HG03558 (cell line): Measurements from ENCODE around the gene PSMA3.

Experiments
- ATAC-seq: cut with Tn5 transposase; IDR thresholded peaks from one replicate; pipeline ENCODE4 v1.9.1; 2021; ENCODE audit warnings: moderate number of reproducible peaks; ENCODE audit not compliant: unreplicated experiment; ENCODE audit errors: extremely low read depth

PSMA3 gene

DNA sequence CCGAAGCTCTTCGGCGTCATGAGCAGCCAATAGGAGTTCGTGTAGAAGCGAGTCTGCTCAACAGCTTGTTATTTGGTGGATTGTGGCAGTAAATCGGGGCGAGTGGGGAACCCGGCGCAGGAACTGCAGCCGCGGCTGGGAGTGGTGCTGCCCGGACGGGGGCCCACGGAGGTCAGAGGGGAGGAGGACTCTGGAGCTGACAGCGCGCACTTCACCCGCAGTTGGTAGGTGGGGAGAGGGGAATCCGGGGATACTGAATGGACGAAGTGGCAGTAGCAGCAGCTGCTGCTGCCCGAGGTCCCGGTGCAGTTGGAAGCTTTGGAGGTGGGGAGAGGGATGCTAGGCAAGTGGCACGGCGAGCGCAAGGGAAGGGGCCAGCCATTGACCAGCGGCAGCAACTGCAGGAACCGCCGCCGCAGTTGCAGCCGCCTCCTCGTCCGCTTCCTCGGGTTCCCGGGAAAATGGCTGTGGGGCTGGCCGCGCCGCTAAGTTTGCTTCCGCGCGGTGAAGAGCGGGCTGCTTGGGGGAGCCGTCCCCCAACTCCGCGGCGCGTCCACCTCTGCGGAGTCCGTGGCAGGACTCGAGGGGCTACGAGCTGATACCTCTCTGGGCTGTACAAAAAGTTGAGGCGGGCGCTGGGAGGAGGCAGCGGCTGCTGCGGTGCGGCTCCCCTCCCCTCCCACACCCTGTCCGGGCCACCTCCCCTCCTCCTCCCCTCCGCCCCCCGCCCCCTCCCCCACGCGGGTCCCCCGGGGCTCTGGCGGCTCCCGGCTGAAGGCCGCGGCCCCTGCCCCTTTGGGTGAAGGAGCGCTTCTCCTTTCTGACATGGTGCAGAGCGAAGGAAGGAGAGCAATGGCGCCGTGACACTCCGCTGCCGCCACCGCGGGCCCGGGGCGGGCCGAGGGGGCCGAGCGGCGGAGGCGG is 54.1 kb downstream of the PSMA3 start, which contains the start of gene ARID4A:
TSS of gene ARID4A (plus strand) at position 79 of the 924 bp plus-strand sequence. CDS start 1,300 bp downstream, outside the sequence.
- ATAC-seq: no peak

DNA sequence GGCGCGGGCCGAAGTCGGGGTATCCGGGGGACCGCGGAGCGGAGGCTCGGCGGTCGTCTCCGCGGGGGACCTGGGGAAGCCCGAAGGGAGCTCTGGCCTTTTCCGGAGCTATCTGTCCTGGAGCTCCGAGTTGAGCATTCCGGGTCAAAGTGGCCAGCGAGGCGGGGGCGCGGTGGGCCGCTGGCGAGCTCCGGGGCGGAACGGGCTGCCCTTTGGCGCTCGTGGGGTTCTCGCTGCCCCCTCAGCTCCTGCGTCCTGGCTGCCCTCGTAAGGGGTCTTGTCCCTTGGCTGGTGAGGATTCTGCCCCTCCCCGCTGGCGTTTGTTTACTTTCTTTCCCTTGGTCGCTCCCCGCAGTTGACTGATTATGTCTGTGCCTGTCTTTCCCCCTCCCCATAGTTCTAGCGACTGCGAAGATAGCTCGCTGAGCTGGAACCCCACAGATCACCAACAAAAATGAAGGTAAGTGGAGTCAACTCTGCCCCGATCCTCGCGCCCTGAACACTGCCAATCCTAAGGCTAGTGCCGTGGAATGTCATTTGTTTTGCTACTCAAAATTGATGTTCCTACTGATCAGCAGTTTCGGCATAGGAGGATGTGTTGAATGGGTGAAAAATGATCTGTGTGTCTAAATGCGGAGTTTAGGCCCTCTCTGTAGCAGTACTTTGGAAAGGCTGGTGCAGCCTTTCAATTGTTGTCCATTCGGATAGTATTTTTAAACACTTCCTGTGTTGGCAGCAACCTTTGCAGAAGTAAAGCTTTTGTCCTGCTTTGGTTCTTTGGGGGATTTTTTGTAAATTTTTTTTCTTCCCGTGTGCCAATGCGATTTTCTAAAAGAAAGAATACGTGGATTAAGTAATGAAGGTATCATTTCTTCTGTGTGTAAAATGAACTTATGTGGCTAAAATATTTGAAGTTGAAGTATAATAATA is 55.0 kb downstream of the PSMA3 start:
- ATAC-seq: no peak

DNA sequence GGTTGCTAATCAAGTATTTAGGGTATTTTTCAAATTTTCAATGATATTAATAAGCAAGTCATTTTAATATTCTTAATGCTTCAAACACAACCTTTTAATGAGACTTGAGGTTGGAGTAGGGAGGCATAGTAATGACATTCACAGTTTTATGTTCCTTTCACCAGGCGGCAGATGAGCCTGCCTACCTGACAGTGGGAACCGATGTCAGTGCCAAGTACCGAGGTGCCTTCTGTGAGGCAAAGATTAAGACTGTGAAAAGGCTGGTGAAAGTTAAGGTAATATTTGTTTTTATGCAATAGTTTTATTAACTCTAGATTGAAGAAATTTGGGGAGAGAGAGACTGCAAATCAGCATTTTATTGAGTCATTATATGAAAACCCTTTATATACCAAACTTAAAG is 56.8 kb downstream of the PSMA3 start:
- ATAC-seq: no peak

DNA sequence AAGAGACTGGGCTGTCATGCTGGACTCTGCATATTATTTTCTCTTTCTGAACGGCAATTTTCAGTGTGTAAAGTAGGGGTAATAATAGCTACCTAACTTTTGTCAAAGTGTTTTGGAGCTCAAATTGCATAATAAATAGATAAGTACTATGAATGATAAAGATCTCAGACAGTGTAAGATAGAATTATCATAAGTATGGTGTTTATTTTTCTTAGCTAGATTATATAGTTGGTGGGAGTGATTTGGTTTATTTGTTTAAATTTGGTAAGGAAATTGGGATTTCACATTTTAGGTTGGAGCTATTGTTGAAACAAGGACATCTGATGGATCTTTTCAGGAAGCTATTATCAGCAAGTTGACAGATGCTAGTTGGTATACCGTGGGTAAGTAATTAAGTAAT is 61.1 kb downstream of the PSMA3 start:
- no peak for ATAC-seq

DNA sequence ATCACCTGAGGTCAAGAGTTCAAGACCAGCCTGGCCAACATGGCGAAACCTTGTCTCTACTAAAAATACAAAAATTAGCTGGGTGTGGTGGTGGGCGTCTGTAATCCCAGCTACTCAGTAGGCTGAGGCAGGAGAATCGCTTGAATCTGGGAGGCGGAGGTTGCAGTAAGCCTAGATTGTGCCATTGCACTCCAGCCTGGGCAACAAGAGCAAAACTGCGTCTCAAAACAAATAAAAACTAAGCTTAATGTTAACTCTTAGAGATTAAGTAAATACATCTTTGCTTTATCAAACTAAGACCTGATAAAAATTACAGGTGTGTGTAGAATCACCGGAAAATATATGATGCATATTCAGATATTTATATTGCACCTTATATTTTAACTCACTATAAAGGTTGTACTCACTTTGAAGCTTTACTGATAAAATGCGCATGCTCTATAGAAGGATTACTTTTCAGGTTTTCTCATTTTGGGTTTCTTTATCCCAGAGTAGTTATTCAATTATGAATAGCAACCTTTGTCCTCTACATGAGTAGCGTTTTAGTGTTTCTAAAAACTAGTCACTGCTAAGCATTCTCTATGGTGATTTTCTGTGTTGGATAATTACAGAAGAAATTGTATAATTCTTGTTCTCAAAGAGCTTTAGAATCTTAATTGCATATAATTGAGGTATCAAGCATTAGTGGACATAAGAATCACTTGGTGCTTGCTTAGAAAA is 63.1 kb downstream of the PSMA3 start:
- no peak for ATAC-seq

DNA sequence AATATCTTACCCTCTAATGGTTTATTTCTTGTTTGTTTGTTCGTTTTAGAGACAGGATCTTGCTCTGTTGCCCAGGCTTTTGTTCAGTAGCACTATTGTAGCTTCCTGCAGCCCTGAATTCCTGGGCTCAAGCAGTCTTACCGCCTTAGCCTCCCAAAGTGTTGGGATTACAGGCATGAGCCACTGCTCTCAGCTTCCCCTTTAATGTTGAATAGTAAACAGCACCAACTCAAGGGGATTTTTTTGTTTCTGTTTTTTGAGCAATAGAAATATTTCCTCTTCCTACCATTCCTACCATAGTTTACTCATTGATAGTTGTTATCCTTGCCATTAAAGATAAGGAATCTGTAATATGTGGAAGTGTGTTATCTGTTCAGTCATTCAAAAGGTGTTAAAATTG is 64.4 kb downstream of the PSMA3 start:
- no peak for ATAC-seq

DNA sequence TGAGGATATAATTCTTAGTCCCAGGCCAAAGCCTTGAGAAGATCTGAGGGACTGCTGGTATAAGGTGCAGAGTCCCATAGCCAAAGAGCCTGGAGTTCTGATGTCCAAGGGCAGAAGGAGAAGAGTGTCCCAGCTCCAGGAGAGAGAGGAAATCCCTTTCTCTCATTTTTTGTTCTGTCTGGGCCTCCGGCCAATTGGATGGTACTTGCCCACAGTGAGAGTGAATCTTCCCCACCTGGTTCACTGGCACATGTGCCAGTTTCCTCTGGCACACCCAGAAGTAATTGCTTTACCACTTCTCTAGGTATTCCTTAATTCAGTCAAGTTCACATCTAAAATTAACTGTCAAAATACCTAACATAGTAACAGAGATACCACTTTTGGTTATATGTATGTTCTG is 69.1 kb downstream of the PSMA3 start:
- no peak for ATAC-seq

DNA sequence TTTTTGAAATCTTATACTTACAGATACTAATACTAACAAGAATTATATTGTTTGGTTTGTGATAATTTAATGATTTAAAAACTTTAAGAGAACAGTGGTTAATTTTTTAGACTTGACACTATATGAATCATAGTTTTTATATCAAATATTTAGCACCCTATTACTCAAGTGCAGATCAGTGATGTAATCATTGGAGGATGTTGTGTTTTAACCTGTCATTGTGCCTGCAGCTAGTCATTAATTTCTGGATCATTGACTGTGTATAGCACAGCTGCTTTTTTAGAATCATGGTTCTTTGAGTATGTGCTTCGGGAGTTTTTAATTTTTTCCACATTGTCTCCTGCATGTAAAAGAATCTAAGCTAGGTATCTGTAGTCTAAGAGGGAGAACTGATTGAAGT is 71.0 kb downstream of the PSMA3 start:
- ATAC-seq: no peak
